Measurements from ENCODE around the gene SAPCD1. TPM values are rescaled to one million over a fixed set of nuclear protein-coding genes. Genes with fewer than 3 reads are reported as not detected.

SAPCD1 gene
- total RNA-seq, 2 donors from 2014 or later = 3.6 to 4.2 TPM

Other genes starting within 250 kb of the SAPCD1 start
- not detected for gene MCCD1, start 233.7 kb upstream of the SAPCD1 start, total RNA-seq
- gene DDX39B, start 220.7 kb upstream of the SAPCD1 start, total RNA-seq = 100 to 1,000 TPM; 496 to 507 TPM
- gene ATP6V1G2, start 216.0 kb upstream of the SAPCD1 start, total RNA-seq = 1 to 10 TPM; 1.4 to 2.0 TPM
- gene NFKBIL1, start 215.0 kb upstream of the SAPCD1 start, total RNA-seq = 1 to 10 TPM; 5.5 to 6.4 TPM
- gene LTA, start 190.4 kb upstream of the SAPCD1 start, total RNA-seq = 10 to 100 TPM; 19.9 to 26.0 TPM
- 10 to 100 TPM; 28.9 to 33.6 TPM for gene TNF, start 187.1 kb upstream of the SAPCD1 start, total RNA-seq
- gene LTB, start 180.2 kb upstream of the SAPCD1 start, total RNA-seq = 100 to 1,000 TPM; 791 to 891 TPM
- 10 to 100 TPM; 30.6 to 42.6 TPM for gene LST1, start 176.4 kb upstream of the SAPCD1 start, total RNA-seq
- gene NCR3, start 169.7 kb upstream of the SAPCD1 start, total RNA-seq = 1 to 10 TPM; 5.7 to 8.2 TPM
- gene AIF1, start 147.4 kb upstream of the SAPCD1 start, total RNA-seq = 10 to 100 TPM in 1 of 2 donors, 1 to 10 TPM in 1; 8.1 to 13.2 TPM
- 100 to 1,000 TPM; 210 to 213 TPM for gene PRRC2A, start 141.9 kb upstream of the SAPCD1 start, total RNA-seq
- 100 to 1,000 TPM; 229 to 233 TPM for gene BAG6, start 110.0 kb upstream of the SAPCD1 start, total RNA-seq
- 1 to 10 TPM; 2.9 to 4.0 TPM for gene APOM, start 106.8 kb upstream of the SAPCD1 start, total RNA-seq
- 10 to 100 TPM; 13.3 to 16.9 TPM for gene C6orf47, start 101.9 kb upstream of the SAPCD1 start, total RNA-seq
- 10 to 100 TPM in 1 of 2 donors, 1 to 10 TPM in 1; 9.2 to 11.9 TPM for gene GPANK1, start 97.7 kb upstream of the SAPCD1 start, total RNA-seq
- gene CSNK2B, start 96.6 kb upstream of the SAPCD1 start, total RNA-seq = 100 to 1,000 TPM; 104 to 107 TPM
- gene LY6G5B, start 92.7 kb upstream of the SAPCD1 start, total RNA-seq = 10 to 100 TPM; 27.6 to 32.7 TPM
- 1 to 10 TPM; 3.8 to 4.6 TPM for gene LY6G5C, start 81.6 kb upstream of the SAPCD1 start, total RNA-seq
- gene ABHD16A, start 59.3 kb upstream of the SAPCD1 start, total RNA-seq = 10 to 100 TPM; 57.8 to 75.1 TPM
- gene LY6G6F, start 55.8 kb upstream of the SAPCD1 start, total RNA-seq = 10 to 100 TPM in 1 of 2 donors, 1 to 10 TPM in 1; 1.6 to 29.1 TPM
- gene LY6G6D, start 47.3 kb upstream of the SAPCD1 start, total RNA-seq = not detected
- not detected for gene LY6G6C, start 40.9 kb upstream of the SAPCD1 start, total RNA-seq
- 100 to 1,000 TPM in 1 of 2 donors, 1 to 10 TPM in 1; 3.4 to 129 TPM for gene MPIG6B, start 39.3 kb upstream of the SAPCD1 start, total RNA-seq
- 1 to 10 TPM; 4.7 to 7.3 TPM for gene DDAH2, start 33.4 kb upstream of the SAPCD1 start, total RNA-seq
- gene CLIC1, start 26.1 kb upstream of the SAPCD1 start, total RNA-seq = 100 to 1,000 TPM; 145 to 152 TPM
- gene MSH5, start 22.7 kb upstream of the SAPCD1 start, total RNA-seq = 10 to 100 TPM; 12.9 to 18.3 TPM
- gene VWA7, start 14.7 kb downstream of the SAPCD1 start, total RNA-seq = 1 to 10 TPM; 2.8 to 2.9 TPM
- 10 to 100 TPM; 58.0 to 73.7 TPM for gene VARS1, start 33.1 kb downstream of the SAPCD1 start, total RNA-seq
- 10 to 100 TPM; 20.9 to 22.5 TPM for gene LSM2, start 44.3 kb downstream of the SAPCD1 start, total RNA-seq
- 1 to 10 TPM; 3.4 to 3.5 TPM for gene HSPA1L, start 52.6 kb downstream of the SAPCD1 start, total RNA-seq
- gene HSPA1A, start 52.9 kb downstream of the SAPCD1 start, total RNA-seq = 10 to 100 TPM; 15.1 to 20.2 TPM
- 10 to 100 TPM; 18.0 to 20.5 TPM for gene HSPA1B, start 65.1 kb downstream of the SAPCD1 start, total RNA-seq
- 10 to 100 TPM; 27.1 to 29.6 TPM for gene NEU1, start 100.2 kb downstream of the SAPCD1 start, total RNA-seq
- gene SLC44A4, start 116.3 kb downstream of the SAPCD1 start, total RNA-seq = under 1 TPM; 0.10 to 0.13 TPM
- gene EHMT2, start 135.0 kb downstream of the SAPCD1 start, total RNA-seq = 10 to 100 TPM; 40.4 to 46.2 TPM
- under 1 TPM; 0.50 to 0.96 TPM for gene ZBTB12, start 139.4 kb downstream of the SAPCD1 start, total RNA-seq
- 1 to 10 TPM in 1 of 2 donors, not detected in 1; 2.1 TPM for gene C2, start 165.1 kb downstream of the SAPCD1 start, total RNA-seq
- under 1 TPM in 1 of 2 donors, not detected in 1; 0.65 TPM for gene CFB, start 183.4 kb downstream of the SAPCD1 start, total RNA-seq
- gene NELFE, start 196.3 kb downstream of the SAPCD1 start, total RNA-seq = 10 to 100 TPM; 45.8 to 46.2 TPM
- gene SKIC2, start 196.5 kb downstream of the SAPCD1 start, total RNA-seq = 10 to 100 TPM; 85.5 to 94.5 TPM
- gene DXO, start 209.5 kb downstream of the SAPCD1 start, total RNA-seq = 10 to 100 TPM; 31.9 to 35.0 TPM
- gene C4A, start 219.4 kb downstream of the SAPCD1 start, total RNA-seq = 1 to 10 TPM; 3.8 to 5.4 TPM